SKM-1 treated with dmso at 0.1 percent for 144 hours (cell line): ENCODE results near the gene ZBTB7C.
A peak's percentile ranks its signal among the peaks of the same experiment; 100 is the strongest.
"Not testable (repeated sequence)": the region's sequence is repeated elsewhere in the genome, so short reads cannot be mapped to it uniquely, and the experiment has no call there.

ENCODE experiments used
- DNase-seq: peaks from one replicate; lab custom pipeline; 2025; ENCODE audit not compliant: unreplicated experiment; lab: John Stamatoyannopoulos, UW

The ZBTB7C gene

GRCh38 chr18:48303883-48304282 is 105.3 kb downstream of the ZBTB7C start:
- DNase-seq = no peak

GRCh38 chr18:48302736-48303135 is 106.4 kb downstream of the ZBTB7C start:
- no peak for DNase-seq

DNA sequence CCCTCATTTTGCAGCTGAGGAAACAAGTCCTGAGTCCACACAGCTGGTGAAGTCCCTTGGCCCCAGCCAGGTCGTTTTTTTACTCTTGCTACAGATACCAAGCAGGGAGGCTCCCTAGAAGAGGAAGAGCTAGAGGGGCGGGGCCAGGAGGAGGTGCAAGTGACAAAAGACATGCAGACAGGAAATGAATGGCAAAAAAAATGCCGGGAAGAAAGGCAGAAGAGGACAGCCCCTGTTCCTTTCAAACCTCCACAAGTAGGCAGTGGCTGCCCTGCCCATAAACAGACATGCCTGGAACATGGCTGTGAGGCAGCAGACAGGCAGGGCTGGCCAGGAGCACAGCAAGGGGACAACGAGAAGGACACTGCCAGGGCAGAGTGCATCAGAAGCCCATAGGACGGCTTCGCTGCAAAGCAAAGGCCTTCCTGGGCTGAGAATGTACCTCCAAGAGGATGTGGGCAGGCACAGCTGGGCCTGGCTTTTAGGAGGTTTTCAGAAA is 108.7 kb downstream of the ZBTB7C start:
- DNase-seq = peak; percentile 75

- DNase-seq = no peak
Observed at GRCh38 chr18:48297139-48297538, 112.0 kb downstream of the ZBTB7C start.

GRCh38 chr18:48296581-48296980 is 112.6 kb downstream of the ZBTB7C start:
- no peak for DNase-seq

DNA sequence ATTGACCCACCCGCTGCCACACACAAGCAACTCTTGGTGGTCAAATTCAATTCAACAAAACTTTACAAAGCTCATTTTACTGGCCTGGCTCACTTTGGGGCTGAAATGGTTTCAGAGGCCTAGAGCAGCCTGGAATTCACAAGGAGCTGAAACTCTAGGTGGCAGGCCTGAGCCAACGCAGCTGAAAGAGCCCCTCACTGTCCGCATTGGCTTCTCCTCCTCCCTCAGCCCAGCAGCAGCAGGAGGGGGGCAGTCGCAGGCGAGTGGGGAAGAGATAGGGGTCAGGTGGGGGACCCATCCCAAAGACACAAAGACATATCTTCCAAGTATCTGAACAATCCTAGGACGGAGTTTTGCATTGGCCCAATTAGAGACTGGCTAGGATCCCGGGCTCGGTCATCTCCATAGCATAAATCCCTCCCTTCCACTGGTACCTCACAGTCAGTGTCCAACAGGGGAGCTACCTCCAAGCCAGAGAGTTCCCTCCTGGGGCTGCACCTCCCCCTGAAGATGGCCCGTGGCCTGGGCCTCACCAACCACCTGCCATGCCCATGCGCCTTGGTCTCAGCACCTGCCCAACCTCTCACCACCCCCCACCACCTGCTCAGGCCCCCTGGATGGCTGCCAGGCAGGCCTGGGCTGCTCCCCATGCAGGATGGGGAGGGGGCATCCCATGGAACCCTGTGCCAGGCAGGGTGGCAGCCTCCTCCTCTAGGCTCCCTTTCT is 113.4 kb downstream of the ZBTB7C start:
- DNase-seq = no peak

DNA sequence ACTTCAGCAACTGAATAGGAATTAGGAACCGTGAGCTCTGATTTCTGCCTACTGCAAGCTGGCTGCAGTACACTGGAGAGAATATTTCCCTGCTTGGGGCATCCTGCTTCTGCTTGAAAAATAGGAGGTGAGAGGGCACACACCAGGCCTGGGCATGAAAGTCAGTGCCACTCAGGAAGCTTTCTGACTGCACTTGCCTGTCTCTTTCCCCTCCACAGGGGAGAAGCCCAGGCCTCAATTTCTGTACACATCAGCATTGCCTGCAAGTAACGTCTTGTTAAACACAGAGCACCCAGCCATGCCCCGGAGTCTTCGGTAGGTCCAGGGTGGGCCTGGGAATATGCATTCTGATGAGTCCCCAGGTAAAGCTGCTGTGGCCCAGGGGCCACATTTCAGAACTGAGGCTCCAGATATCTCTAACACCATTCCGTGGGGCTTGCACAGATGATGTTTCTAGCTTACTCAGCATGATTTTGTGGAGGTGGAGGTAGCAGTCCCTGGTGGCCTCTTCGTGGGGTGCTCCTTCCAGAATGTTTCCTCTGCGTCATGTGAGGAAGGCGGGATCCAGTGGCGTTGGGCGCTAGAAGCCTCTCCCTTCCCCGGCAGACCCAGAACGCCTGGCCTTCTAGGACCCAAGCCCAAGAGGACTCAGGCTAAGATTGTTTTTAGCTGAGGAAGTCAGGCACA is 114.1 kb downstream of the ZBTB7C start:
- DNase-seq = no peak

GRCh38 chr18:48293954-48294898 is 115.0 kb downstream of the ZBTB7C start:
- no peak for DNase-seq

DNA sequence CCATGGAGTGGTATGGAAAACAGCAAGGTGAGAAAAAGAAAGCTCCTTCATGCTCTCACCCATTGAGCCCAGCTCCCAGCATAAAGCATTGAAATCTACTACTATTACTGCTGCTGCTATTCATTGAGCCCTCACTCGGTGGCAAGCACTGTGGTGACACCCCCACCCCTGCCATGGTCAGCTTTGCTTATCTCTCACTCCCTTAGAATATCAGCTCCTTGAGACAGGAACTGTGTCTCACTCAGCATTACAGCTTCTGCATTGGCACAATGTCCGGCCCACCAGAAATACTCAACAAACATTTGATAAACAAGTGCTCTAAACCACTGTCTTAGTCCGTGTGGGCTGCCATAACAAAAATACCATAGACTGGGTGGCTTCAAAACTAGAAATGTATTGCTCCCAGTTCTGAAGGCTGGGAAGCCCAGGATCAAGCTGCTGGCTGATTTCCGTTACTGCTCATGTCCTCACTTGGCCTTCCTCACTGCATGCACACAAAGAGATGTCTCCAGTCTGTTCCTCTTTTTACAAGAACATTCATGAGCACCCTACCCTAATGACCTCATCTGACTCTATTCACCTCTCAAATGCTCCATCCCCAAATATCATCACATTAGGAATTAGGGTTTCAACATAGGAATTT is 116.3 kb downstream of the ZBTB7C start:
- peak; percentile 94 for DNase-seq

GRCh38 chr18:48292229-48292628 is 117.0 kb downstream of the ZBTB7C start:
- peak; percentile 32 for DNase-seq

DNA sequence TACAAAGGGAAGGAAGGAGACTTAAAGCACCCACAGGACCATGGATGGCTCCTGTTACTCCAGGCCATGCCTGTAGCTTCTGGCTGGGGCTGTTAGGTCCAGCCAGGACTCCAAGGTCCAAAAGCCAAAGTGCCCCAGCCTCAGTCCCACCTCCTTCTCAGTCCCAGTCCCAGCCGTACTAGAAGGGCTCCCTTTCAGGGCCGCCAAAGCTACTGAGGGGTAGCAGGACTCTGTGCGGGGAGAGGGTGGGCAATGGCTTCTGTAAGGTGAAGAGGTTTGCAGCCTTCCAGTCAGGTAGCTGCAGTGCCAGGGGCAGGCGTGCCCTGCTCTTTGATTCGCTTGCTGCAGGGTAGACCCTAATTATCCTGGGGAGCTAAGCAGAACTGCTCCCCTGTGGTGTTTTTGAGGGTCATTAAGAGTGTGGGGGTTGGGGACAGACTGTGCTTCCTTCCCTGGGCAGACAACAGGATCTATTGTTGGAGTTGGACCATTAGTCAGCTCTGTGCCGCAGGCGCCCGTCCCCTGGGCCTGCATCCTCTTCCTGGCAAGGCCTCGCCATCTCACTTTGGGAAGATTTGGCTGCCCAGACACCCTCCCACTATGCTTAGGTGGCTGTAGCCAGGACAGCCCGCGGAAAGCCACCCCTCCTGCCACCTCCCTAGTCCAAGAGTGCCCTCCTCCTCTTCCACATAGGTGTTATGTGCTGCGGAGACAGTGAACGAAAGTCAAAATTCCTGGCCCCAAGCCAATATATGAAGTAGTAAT is 118.8 kb downstream of the ZBTB7C start:
- no peak for DNase-seq

- no peak for DNase-seq
Observed at GRCh38 chr18:48284743-48285142, 124.4 kb downstream of the ZBTB7C start.

DNA sequence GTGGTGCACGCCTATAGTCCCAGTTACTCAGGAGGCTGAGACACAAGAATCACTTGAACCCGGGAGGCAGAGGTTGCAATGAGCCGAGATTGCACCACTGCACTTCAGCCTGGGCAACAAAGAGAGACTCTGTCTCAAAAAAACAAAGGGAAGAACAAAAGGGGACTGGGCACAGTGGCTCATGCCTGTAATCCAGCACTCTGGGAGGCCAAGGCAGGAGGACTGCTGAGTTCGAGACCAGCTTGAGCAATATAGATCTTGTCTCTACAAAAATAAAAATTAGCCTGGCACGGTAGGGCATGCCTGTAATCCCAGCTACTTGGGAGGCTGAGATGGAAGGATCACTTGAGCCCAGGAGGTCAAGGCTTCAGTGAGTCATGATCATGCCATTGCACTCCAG is 125.2 kb downstream of the ZBTB7C start:
- not testable (repeated sequence) for DNase-seq

- DNase-seq = not testable (repeated sequence)
Observed at GRCh38 chr18:48281460-48281859, 127.7 kb downstream of the ZBTB7C start.

GRCh38 chr18:48279312-48279711 is 129.9 kb downstream of the ZBTB7C start:
- DNase-seq = no peak

- no peak for DNase-seq
Observed at GRCh38 chr18:48278081-48278480, 131.1 kb downstream of the ZBTB7C start.

DNA sequence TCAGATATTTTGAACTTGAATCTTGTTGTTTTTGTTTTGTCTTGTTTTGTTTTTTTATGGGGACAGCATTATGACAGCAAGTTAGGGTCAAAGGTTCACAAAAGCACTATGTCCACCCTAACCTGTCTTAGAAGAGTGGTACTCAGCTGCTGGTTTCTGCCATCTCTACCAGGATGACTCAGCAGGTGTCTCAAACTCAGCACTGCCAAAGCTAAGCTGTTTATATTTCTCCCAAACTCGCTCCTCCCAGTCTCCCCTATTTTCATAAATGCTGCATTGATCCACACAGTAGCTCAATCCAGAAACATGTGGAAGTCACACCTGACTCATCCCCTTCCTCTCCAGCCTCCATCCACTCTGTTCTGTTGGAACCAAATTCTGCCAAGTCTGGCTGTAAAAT is 134.9 kb downstream of the ZBTB7C start:
- DNase-seq = no peak

DNA sequence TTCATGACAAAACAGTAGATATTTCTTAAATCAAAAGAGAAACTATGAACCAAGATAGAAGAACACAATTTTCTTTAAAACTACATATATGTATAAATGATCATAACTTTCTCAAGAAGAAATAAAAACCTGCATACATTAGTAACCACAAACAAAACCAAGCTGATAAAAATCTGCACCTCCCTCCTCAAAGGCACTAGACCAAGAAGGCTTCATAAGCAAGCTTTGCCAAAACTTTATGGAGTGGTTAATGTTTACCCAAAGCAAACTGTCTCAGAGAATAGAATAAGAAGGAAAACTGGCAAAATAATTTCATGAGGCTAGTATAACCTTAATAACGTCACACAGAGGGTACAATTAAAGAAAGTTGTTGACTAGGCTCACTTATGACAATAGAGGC is 138.3 kb downstream of the ZBTB7C start:
- DNase-seq = no peak

DNA sequence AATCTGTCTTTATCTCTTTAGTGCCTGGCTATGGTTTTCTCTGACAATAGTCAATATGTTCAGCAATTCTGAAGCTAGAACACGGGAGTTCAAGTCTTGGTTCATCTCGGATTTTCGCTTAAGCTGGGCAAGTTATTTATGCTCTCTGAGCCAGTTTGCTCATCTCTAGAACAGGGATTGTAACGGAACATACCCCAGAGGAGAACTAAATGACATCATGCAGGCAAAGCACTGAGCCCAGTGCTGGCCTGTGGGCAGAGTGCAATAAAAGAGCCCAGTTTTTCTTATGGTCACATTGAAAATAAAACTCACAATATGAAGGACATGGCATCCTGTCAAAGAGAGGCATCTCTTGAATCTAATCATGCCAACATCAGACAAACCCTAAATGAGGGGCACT is 143.9 kb downstream of the ZBTB7C start:
- no peak for DNase-seq
